Measurements from ENCODE around the gene FLNB. TPM values are rescaled to one million over a fixed set of nuclear protein-coding genes. Genes with fewer than 3 reads are reported as not detected.

The FLNB gene
- total RNA-seq, 1 experiment from 2014 or later = 127 TPM

GRCh38 chr3:58003093-58003492 is 5.1 kb upstream of the FLNB start:
- ChIA-PET POLR2A (no interaction called here), CTCF (interaction anchor here (2.6 kb wide), 1 partner anchor 175 kb away, joined by 8 read pairs; no protein-coding TSS in a partner anchor)
- Mint-ChIP-seq H3K4me1 (no peaks in the 10 kb centered on the region), H3K36me3 (no peaks in the 10 kb centered on the region), H3K27me3 (ENCODE audit: low read depth) (no peaks in the 10 kb centered on the region), H3K9me3 (no peaks in the 10 kb centered on the region; the same call in 1 of the 2 replicates), H3K27ac (no peak overlapping the region), H3K4me3 (no peak overlapping the region)
- TF ChIP-seq RORB (CRISPR knock-in tag; IDR thresholded peaks at IDR 0.05) (no peak), CTCF (IDR thresholded peaks at IDR 0.05) (no peak), SOX15 (CRISPR knock-in tag; IDR thresholded peaks at IDR 0.05) (no peak), ZNF671 (CRISPR knock-in tag; IDR thresholded peaks at IDR 0.05) (no peak), FOXJ3 (CRISPR knock-in tag; IDR thresholded peaks at IDR 0.05; ENCODE audit: borderline replicate concordance) (no peak), GTF2I (CRISPR knock-in tag; conservative IDR thresholded peaks at IDR 0.05) (no peak), NR3C1 (CRISPR knock-in tag; conservative IDR thresholded peaks at IDR 0.05; ENCODE audit: low read depth) (no peak), NFATC4 (CRISPR knock-in tag; IDR thresholded peaks at IDR 0.05) (no peak), SP1 (CRISPR knock-in tag; conservative IDR thresholded peaks at IDR 0.05) (no peak), NFE2L1 (CRISPR knock-in tag; IDR thresholded peaks at IDR 0.05) (no peak), GABPB1 (CRISPR knock-in tag; IDR thresholded peaks at IDR 0.05) (no peak), PRRX2 (CRISPR knock-in tag; IDR thresholded peaks at IDR 0.05) (no peak)
- TF ChIP-seq, protein P1, sequence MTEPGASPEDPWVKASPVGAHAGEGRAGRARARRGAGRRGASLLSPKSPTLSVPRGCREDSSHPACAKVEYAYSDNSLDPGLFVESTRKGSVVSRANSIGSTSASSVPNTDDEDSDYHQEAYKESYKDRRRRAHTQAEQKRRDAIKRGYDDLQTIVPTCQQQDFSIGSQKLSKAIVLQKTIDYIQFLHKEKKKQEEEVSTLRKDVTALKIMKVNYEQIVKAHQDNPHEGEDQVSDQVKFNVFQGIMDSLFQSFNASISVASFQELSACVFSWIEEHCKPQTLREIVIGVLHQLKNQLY (CRISPR knock-in tag; IDR thresholded peaks at IDR 0.05) = no peak
- no peak for ATAC-seq
- no peak for DNase-seq (ENCODE audit: low spot score)

GRCh38 chr3:58004973-58005372 is 3.2 kb upstream of the FLNB start:
- ChIA-PET POLR2A (no interaction called here), CTCF (interaction anchor here (1.0 to 1.2 kb wide), 3 partner anchors 35 to 170 kb away, joined by 3 to 4 read pairs (median 3); no protein-coding TSS in a partner anchor)
- H3K4me1 Mint-ChIP-seq = peaks cover 8% of the 10 kb centered on the region
- no peaks in the 10 kb centered on the region; the same call in 1 of the 2 replicates for H3K9me3 Mint-ChIP-seq
- ATAC-seq = no peak
- no peaks in the 10 kb centered on the region for H3K27me3 Mint-ChIP-seq (ENCODE audit: low read depth)
- TF ChIP-seq, protein P2, sequence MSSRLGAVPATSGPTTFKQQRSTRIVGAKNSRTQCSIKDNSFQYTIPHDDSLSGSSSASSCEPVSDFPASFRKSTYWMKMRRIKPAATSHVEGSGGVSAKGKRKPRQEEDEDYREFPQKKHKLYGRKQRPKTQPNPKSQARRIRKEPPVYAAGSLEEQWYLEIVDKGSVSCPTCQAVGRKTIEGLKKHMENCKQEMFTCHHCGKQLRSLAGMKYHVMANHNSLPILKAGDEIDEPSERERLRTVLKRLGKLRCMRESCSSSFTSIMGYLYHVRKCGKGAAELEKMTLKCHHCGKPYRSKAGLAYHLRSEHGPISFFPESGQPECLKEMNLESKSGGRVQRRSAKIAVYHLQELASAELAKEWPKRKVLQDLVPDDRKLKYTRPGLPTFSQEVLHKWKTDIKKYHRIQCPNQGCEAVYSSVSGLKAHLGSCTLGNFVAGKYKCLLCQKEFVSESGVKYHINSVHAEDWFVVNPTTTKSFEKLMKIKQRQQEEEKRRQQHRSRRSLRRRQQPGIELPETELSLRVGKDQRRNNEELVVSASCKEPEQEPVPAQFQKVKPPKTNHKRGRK (CRISPR knock-in tag; IDR thresholded peaks at IDR 0.05; ENCODE audit: borderline replicate concordance) = no peak
- TF ChIP-seq TEAD4 (CRISPR knock-in tag; IDR thresholded peaks at IDR 0.05) = no peak
- no peak for TF ChIP-seq HMGXB4 (CRISPR knock-in tag; IDR thresholded peaks at IDR 0.05)
- no peak for TF ChIP-seq CREM (CRISPR knock-in tag; IDR thresholded peaks at IDR 0.05)
- TF ChIP-seq, protein P3, sequence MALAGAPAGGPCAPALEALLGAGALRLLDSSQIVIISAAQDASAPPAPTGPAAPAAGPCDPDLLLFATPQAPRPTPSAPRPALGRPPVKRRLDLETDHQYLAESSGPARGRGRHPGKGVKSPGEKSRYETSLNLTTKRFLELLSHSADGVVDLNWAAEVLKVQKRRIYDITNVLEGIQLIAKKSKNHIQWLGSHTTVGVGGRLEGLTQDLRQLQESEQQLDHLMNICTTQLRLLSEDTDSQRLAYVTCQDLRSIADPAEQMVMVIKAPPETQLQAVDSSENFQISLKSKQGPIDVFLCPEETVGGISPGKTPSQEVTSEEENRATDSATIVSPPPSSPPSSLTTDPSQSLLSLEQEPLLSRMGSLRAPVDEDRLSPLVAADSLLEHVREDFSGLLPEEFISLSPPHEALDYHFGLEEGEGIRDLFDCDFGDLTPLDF (CRISPR knock-in tag; IDR thresholded peaks at IDR 0.05) = no peak
- TF ChIP-seq MAX (CRISPR knock-in tag; IDR thresholded peaks at IDR 0.05) = no peak
- no peak for TF ChIP-seq FOXP4 (CRISPR knock-in tag; IDR thresholded peaks at IDR 0.05)
- TF ChIP-seq ZNF671 (CRISPR knock-in tag; IDR thresholded peaks at IDR 0.05) = no peak
- H3K4me3 Mint-ChIP-seq = no peak overlapping the region
- DNase-seq (ENCODE audit: low spot score) = no peak
- H3K27ac Mint-ChIP-seq = no peak overlapping the region
- no peaks in the 10 kb centered on the region for H3K36me3 Mint-ChIP-seq
